ENCODE data around the gene UBE3D. TPM values are rescaled to one million over a fixed set of nuclear protein-coding genes. Genes with fewer than 3 reads are reported as not detected.

Gene UBE3D
- total RNA-seq, 4 donors from 2014 or later, result 0.82 to 4.6 (median 3.2) TPM

DNA sequence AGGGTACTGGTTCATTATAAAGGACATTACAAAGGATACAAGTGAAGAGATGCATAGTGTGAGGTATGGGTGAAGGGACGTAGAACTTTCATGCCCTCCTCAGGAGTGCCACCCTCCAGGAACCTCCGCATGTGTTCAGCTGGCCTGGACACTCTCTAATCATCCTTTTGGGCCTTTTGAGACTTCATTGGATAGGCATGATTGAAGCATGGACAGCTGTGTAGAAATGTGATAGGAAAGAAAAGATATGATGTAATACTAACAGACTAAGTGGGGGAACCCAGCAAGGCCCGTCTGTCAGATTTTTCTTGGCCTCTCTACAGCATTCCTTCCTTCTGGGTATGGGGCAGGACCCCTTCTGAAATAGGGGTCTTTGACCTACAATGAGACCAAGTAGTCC lies 32.9 kb upstream of the UBE3D start:
- in situ Hi-C loops (cut with MboI; ENCODE audit: low sequenced_read_pairs in 4 of 4), result no loop called here
- intact Hi-C loops (cut with DNase I; ENCODE audit: low total_unique reads), result no loop called here
- Histone ChIP-seq H3K27ac (no peak overlapping the region), H3K27me3 (no peaks in the 10 kb centered on the region), H3K4me3 (no peak overlapping the region), H3K4me1 (peaks cover 4 to 18% of the 10 kb centered on the region in 2 donors), H3K9me3 (no peaks in the 10 kb centered on the region), H3K36me3 (peaks cover 0 to 21% of the 10 kb centered on the region in 2 donors)
- DNase-seq, result no peak
- TF ChIP-seq, protein P1, sequence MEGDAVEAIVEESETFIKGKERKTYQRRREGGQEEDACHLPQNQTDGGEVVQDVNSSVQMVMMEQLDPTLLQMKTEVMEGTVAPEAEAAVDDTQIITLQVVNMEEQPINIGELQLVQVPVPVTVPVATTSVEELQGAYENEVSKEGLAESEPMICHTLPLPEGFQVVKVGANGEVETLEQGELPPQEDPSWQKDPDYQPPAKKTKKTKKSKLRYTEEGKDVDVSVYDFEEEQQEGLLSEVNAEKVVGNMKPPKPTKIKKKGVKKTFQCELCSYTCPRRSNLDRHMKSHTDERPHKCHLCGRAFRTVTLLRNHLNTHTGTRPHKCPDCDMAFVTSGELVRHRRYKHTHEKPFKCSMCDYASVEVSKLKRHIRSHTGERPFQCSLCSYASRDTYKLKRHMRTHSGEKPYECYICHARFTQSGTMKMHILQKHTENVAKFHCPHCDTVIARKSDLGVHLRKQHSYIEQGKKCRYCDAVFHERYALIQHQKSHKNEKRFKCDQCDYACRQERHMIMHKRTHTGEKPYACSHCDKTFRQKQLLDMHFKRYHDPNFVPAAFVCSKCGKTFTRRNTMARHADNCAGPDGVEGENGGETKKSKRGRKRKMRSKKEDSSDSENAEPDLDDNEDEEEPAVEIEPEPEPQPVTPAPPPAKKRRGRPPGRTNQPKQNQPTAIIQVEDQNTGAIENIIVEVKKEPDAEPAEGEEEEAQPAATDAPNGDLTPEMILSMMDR (IDR thresholded peaks at IDR 0.05 in 4 of 5, conservative IDR thresholded peaks at IDR 0.05 in 1 of 5), result no peak
- no peak for TF ChIP-seq POLR2A (IDR thresholded peaks at IDR 0.05)
- ATAC-seq, result peak in 1 of 2 donors; percentile 71

DNA sequence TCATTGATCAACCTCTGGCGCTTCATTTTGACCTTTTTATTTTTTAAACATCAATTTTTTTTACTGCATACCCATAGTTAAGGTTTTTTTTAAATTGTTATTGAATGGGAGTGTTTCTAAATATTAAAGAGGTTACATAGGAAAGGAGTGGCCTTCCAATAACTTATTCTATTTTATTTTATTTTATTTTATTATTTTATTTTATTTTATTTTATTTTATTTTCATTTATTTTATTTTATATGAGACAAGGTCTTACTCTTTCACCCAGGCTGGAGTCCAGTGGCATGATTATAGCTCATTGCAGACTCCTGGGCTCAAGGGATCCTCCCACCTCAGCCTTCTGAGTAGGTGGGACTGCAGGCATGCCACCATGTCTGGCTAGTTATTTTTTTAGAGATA lies 32.0 kb upstream of the UBE3D start:
- no peaks in the 10 kb centered on the region for H3K27me3 ChIP-seq
- in situ Hi-C loops (cut with MboI; ENCODE audit: low sequenced_read_pairs in 4 of 4) (no loop called here), intact Hi-C loops (cut with DNase I; ENCODE audit: low total_unique reads) (no loop called here)
- peaks cover 0 to 17% of the 10 kb centered on the region in 2 donors for H3K36me3 ChIP-seq
- H3K27ac ChIP-seq, result no peak overlapping the region
- no peaks in the 10 kb centered on the region for H3K9me3 ChIP-seq
- no peak for TF ChIP-seq POLR2A (IDR thresholded peaks at IDR 0.05)
- TF ChIP-seq, protein P1 (IDR thresholded peaks at IDR 0.05 in 4 of 5, conservative IDR thresholded peaks at IDR 0.05 in 1 of 5), result no peak
- no peak overlapping the region for H3K4me3 ChIP-seq
- ATAC-seq (no peak), DNase-seq (no peak)
- peaks cover 13 to 26% of the 10 kb centered on the region in 2 donors for H3K4me1 ChIP-seq

DNA sequence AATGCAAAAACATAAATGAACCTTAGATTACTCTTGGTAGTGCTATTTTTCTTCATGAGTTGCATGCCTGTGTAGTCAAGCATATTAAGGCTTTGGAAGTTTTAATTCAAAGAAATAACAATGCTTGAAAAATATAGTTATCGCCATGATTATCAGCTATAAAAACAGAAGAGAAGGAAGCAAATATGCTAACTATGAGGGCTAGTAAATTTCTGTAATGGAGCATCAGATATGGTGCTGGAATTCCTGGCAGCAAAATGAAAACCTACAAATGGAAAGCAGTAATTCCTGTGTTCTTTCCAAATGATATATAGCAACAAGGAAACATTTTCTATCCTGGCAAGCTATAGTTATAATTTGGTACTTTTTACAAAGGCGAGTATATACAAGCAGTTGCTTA lies 31.6 kb upstream of the UBE3D start:
- H3K36me3 ChIP-seq, result peaks cover 0 to 13% of the 10 kb centered on the region in 2 donors
- no peak for ATAC-seq
- in situ Hi-C loops (cut with MboI; ENCODE audit: low sequenced_read_pairs in 4 of 4), result no loop called here
- no peaks in the 10 kb centered on the region for H3K9me3 ChIP-seq
- no peak overlapping the region for H3K27ac ChIP-seq
- DNase-seq, result no peak
- intact Hi-C loops (cut with DNase I; ENCODE audit: low total_unique reads), result no loop called here
- H3K27me3 ChIP-seq, result no peaks in the 10 kb centered on the region
- H3K4me3 ChIP-seq, result no peak overlapping the region
- peaks cover 17 to 28% of the 10 kb centered on the region in 2 donors for H3K4me1 ChIP-seq
- TF ChIP-seq POLR2A (IDR thresholded peaks at IDR 0.05), result no peak
- TF ChIP-seq, protein P1 (IDR thresholded peaks at IDR 0.05 in 4 of 5, conservative IDR thresholded peaks at IDR 0.05 in 1 of 5), result no peak

DNA sequence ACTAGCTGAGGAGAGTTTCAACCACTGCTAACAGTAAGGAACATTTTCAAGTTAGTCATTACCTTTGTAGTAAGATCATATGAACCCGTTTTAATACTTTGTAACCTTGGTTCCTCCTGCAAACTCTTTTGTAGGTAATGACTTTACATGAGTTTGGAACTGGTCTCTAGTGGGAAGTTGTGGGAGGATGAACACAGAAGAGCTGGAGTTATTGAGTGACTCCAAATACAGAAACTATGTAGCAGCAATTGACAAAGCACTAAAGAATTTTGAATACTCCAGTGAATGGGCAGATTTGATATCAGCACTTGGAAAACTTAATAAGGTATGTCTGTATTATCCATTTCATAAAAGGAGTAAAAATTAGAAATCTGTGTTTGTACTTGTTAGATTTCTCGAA lies 31.1 kb upstream of the UBE3D start:
- in situ Hi-C loops (cut with MboI; ENCODE audit: low sequenced_read_pairs in 4 of 4) (no loop called here), intact Hi-C loops (cut with DNase I; ENCODE audit: low total_unique reads) (no loop called here)
- H3K27ac ChIP-seq, result no peak overlapping the region
- DNase-seq (no peak), ATAC-seq (no peak)
- H3K9me3 ChIP-seq, result no peaks in the 10 kb centered on the region
- TF ChIP-seq POLR2A (IDR thresholded peaks at IDR 0.05), result no peak
- TF ChIP-seq, protein P1 (IDR thresholded peaks at IDR 0.05 in 4 of 5, conservative IDR thresholded peaks at IDR 0.05 in 1 of 5), result no peak
- no peak overlapping the region for H3K4me3 ChIP-seq
- peaks cover 0 to 8% of the 10 kb centered on the region in 2 donors for H3K36me3 ChIP-seq
- H3K27me3 ChIP-seq, result no peaks in the 10 kb centered on the region
- H3K4me1 ChIP-seq, result peaks cover 17 to 28% of the 10 kb centered on the region in 2 donors
